CD4-positive, alpha-beta T cell treated with Interleukin-6 for 4 hours (primary cell): ENCODE measurements around the gene RAB3IL1.
A peak's percentile ranks its signal among the peaks of the same experiment; 100 is the strongest.

Source experiments
- DNase-seq: peaks from one replicate; pipeline ENCODE4 v3.0.0-alpha.2; 2020; ENCODE audit warnings: mixed read lengths

RAB3IL1 gene

GRCh38 chr11:61901397-61901796 is 16.0 kb downstream of the RAB3IL1 start:
- no peak for DNase-seq

- no peak for DNase-seq
Measured at GRCh38 chr11:61900251-61900650, 17.1 kb downstream of the RAB3IL1 start.

GRCh38 chr11:61899146-61899841 is 18.1 kb downstream of the RAB3IL1 start:
- DNase-seq = peak; percentile 91

- no peak for DNase-seq
Measured at GRCh38 chr11:61898247-61898582, 19.2 kb downstream of the RAB3IL1 start.

GRCh38 chr11:61897387-61898246 is 19.7 kb downstream of the RAB3IL1 start:
- DNase-seq = peak; percentile 80

GRCh38 chr11:61896665-61897386 is 20.5 kb downstream of the RAB3IL1 start:
- DNase-seq = no peak

- DNase-seq = no peak
Measured at GRCh38 chr11:61895718-61896059, 21.7 kb downstream of the RAB3IL1 start.

- DNase-seq = no peak
Measured at GRCh38 chr11:61895046-61895717, 22.2 kb downstream of the RAB3IL1 start.

GRCh38 chr11:61893981-61894380 is 23.4 kb downstream of the RAB3IL1 start:
- DNase-seq = no peak

- no peak for DNase-seq
Measured at GRCh38 chr11:61892085-61892370, 25.3 kb downstream of the RAB3IL1 start.

GRCh38 chr11:61891331-61892084 is 25.9 kb downstream of the RAB3IL1 start, which contains the start of gene FADS3:
TSS of gene FADS3 (minus strand) at chr11:61891545. CDS start at chr11:61891381, 164 bp downstream.
- peak; percentile 72 for DNase-seq

GRCh38 chr11:61890529-61891330 is 26.6 kb downstream of the RAB3IL1 start:
- DNase-seq = peak; percentile 53

- no peak for DNase-seq
Measured at GRCh38 chr11:61889831-61890230, 27.5 kb downstream of the RAB3IL1 start.

- no peak for DNase-seq
Measured at GRCh38 chr11:61888590-61888989, 28.8 kb downstream of the RAB3IL1 start.

- no peak for DNase-seq
Measured at GRCh38 chr11:61887839-61888494, 29.4 kb downstream of the RAB3IL1 start.

- DNase-seq = no peak
Measured at GRCh38 chr11:61886643-61887042, 30.7 kb downstream of the RAB3IL1 start.

GRCh38 chr11:61885784-61886580 is 31.4 kb downstream of the RAB3IL1 start:
- DNase-seq = no peak

- no peak for DNase-seq
Measured at GRCh38 chr11:61885166-61885778, 32.1 kb downstream of the RAB3IL1 start.

- DNase-seq = no peak
Measured at GRCh38 chr11:61883947-61884346, 33.4 kb downstream of the RAB3IL1 start.

GRCh38 chr11:61883327-61883726 is 34.0 kb downstream of the RAB3IL1 start:
- no peak for DNase-seq
